Muscle of arm (tissue), 12 donors: ENCODE data around the gene SEPTIN11. TPM values are rescaled to one million over a fixed set of nuclear protein-coding genes. Genes with fewer than 3 reads are reported as not detected.
"Not testable (repeated sequence)": the region's sequence is repeated elsewhere in the genome, so short reads cannot be mapped to it uniquely, and the experiment has no call there.

ENCODE experiments used
- DNase-seq: peaks from one replicate; pipeline ENCODE4 v3.0.0-alpha.2; 2013
- polyA plus RNA-seq, 12 donors: library from polyadenylated mRNA; unstranded; fragments of 120-200 nt; gene quantifications; one replicate each; pipeline ENCODE4 v1.2.1, GENCODE V29; 2013; ENCODE audit not compliant: insufficient read length in 12 of 12

Gene SEPTIN11
- polyA plus RNA-seq, 12 donors, result 271 to 425 (median 299) TPM; not detected in 1

DNA sequence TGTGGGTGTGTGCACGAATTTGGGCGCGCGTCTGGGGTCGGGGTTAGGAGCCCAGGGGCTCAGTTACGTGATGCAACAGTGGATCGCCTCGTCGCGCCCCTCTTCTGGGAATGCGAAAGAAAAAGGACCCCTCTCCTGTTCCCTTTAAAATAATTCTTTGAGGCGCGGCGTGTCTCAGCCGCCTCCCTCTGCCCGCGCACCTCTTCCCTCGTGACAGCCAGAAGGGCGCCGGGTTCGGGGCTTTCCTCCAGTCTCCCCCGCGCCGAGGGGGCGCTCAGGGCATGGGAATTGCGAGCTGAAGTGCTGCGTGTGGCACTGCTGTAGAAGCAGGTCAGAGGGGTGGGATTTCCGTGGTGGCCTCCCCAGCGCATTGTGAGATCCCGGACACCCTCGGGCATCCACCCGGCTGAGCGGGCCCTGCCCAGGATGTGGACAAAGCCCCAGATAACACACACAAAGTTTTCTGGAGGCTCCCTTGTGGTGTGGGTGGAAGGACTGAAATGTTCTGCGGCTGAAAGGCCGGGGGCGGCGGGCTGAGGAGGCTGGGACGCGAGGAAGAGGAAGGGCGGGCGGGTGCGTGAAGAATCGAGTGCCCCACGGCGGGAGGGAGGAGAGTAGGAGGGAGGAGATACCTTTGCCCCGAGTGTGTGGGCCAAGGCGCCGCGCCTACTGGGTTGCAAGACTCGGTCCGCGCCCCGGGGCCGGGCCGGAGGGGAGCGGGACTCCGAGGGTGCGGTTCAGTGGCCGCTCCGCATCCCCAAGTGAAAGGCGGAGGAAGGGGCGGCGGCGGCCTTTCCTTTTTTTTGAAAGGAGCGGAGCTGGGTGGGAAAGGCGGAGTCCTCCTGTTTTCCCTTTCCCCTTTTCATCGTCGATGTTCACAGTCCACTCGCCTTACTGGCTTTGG is 752 bp downstream of the SEPTIN11 start:
- DNase-seq, result peak; percentile 51

- DNase-seq, result no peak
These were observed 1.6 kb downstream of the SEPTIN11 start for GRCh38 chr4:76950956-76951671.

GRCh38 chr4:76951672-76952010 is 2.1 kb downstream of the SEPTIN11 start:
- no peak for DNase-seq

- DNase-seq, result no peak
These were observed 2.5 kb downstream of the SEPTIN11 start for GRCh38 chr4:76952071-76952470.

DNA sequence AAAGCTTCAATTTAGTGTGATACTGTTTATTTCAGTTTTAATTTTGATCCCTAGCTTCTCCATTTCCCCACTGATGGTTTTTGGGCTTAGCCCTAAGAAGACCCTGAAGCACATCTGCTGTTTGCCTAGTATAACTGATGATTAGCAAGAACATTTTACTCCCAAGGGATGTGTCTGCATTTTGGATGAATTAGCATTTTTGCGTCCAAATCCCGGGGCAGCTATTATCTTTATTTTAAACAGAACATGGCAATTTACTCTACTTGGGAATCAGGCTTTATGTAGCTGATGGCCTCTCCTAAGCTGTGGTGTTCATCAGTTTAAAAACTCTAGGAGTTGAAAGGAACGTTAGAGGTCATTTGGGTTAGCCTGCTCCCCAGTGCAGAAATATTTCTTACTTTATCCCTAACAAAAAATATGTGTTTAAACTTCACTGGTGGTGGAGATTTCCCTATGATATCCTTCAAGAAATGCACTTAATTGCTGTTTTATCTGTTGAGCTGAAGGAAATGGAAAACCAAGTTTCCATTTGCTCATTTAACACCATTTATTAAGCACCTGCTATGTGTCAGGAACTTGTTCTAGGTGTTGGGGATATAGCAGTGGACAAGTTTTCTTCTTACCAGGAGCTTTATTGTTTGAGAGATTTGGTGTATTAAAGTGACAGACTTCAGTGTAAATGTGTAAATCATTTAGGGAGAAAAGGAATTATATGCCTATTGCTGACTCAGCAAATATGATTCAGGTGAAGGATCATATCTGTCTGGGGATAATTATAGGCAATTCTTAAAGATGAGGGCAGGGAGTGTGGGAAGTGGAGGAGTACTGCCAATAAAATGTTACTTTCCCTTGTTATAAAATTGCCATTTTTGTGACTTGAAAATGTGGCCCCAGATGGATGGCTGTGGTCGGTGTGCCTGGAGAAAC is 3.4 kb downstream of the SEPTIN11 start:
- no peak for DNase-seq

DNA sequence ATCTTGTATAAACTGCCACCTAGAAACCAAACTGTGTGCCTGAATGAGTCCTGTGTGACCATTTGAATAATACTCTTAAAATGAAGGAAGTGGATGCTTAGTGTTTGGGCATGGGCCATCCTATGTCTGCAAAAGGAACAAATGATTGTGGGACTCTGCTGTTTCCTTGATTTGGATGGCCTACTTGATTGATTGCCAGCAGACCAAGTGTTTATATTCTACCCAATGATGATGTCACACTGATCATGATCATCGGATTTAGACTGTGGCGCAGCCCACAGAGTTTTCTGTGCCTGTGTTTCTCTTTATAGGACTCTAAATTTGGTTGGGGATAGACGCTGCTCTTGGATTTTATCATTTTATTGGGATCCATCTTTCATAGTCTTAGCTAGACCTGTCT is 4.4 kb downstream of the SEPTIN11 start:
- no peak for DNase-seq

- DNase-seq, result no peak
These were observed 4.9 kb downstream of the SEPTIN11 start for GRCh38 chr4:76954489-76954888.

GRCh38 chr4:76955182-76955581 is 5.6 kb downstream of the SEPTIN11 start:
- DNase-seq, result no peak

DNA sequence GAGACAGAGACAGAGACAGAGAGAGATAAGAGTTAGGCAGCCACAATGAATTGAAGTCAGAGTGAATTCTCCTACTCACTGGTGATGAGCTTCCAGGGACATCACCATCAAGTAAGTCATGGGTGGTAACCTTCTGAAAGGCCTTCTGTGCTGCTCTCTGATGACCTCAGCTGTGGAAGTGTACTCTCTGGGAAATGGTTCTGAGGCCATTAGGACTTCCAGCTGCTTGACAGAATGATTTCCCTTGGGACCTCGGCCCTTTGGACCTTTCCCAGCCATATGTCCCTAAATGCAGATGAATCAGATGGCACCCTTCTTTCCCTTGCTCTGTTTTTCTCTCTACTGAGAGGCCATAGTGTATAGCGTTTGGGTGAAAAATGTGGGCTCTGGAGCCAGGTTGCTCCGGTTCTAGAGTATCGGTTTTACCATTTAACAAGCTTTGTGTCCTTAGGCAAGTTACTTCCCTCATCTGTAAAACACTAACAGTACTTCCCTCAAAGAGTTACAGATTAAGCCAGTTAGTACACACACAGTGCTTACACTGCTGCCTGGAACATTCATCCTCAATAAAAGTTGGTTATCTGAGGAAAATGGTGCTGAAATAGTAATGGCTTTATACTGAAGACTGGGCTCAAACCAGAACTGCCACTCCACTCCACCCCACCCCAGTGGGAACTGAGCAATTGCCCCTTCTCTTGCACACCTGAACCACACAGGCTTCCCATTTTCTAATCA is 7.6 kb downstream of the SEPTIN11 start:
- DNase-seq, result no peak

- DNase-seq, result no peak
These were observed 9.3 kb downstream of the SEPTIN11 start for GRCh38 chr4:76958891-76959290.

DNA sequence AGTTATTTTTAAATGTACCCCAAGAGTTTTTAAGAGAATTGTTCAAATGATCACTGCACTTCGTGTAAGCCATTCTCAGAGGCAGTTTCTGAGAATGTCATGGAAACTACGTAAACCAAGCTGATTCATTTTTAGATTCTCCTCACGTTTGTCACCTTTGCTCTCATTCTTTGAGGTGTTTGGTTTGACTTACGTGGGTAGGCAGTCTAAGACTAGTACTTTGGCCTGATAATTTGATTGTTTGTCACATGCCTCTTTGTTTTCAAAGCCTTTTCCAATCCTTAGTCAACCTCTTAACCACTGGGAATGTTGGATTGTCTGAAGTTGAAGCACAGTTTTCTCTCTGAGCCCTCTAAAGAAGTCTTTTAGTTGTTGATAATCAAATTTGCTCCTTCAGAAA is 10.5 kb downstream of the SEPTIN11 start:
- no peak for DNase-seq

GRCh38 chr4:76962406-76963130 is 13.0 kb downstream of the SEPTIN11 start:
- DNase-seq, result no peak

DNA sequence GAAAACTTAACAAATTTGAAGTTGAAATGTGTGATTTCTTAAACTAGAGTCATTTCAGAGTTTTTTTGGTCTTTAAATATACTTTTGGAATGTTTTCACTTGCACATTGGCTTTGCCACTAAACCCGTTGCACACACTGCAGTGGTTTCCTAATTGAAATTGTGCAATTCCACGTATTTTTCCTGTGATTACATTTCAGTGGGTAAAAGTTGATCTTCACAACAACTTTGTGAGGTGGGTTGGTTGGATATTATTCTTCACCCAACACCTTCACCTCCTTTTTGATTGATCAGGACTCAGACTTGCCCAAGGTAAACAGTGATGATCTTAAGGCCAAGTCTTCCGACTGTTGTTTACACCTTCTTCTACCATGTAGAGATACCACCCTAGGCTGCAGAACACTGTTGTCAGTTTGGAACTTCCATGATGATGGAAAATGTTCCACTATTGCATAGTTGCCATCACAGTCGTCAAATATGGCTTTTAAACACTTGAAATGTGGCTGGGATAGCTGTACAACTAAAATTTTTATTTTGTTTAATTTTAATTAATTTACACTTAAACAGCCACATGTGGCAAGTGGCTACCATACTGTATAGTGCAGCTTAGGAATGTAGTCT is 13.7 kb downstream of the SEPTIN11 start:
- no peak for DNase-seq

GRCh38 chr4:76963927-76964326 is 14.4 kb downstream of the SEPTIN11 start:
- not testable (repeated sequence) for DNase-seq

- DNase-seq, result no peak
These were observed 15.2 kb downstream of the SEPTIN11 start for GRCh38 chr4:76964769-76965168.

GRCh38 chr4:76965866-76966579 is 16.5 kb downstream of the SEPTIN11 start:
- DNase-seq, result no peak

DNA sequence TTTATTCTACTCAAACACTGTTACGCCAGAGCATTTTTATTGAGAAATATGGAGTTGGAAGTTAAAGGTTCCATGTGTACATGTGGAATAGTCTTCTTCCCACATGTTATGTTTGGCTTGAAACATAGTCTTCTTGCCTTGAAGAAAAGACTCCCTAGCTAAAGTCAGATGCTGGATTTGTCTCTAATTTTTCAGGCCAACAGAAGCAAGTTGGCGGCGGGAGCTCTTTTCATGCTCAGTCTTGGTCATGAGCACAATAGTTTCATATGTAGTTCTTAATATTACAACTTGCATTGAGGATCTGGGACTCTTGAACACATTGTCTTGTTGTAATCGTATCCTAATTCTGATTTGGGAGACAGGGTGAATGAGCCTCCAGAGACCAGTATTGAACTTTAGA is 19.4 kb downstream of the SEPTIN11 start:
- peak; percentile 59 for DNase-seq

GRCh38 chr4:76969495-76969894 is 19.9 kb downstream of the SEPTIN11 start:
- DNase-seq, result no peak

GRCh38 chr4:76969941-76970529 is 20.5 kb downstream of the SEPTIN11 start:
- DNase-seq, result no peak
